ENCODE measurements around the gene NOP10. TPM values are rescaled to one million over a fixed set of nuclear protein-coding genes. Genes with fewer than 3 reads are reported as not detected.
A peak's percentile ranks its signal among the peaks of the same experiment; 100 is the strongest.

NOP10 gene
- total and polyA plus RNA-seq, 2 of the 13 experiments (the other 11 are each of a cell fraction or from before 2014, with no cell fraction given): 239 to 369 TPM

DNA sequence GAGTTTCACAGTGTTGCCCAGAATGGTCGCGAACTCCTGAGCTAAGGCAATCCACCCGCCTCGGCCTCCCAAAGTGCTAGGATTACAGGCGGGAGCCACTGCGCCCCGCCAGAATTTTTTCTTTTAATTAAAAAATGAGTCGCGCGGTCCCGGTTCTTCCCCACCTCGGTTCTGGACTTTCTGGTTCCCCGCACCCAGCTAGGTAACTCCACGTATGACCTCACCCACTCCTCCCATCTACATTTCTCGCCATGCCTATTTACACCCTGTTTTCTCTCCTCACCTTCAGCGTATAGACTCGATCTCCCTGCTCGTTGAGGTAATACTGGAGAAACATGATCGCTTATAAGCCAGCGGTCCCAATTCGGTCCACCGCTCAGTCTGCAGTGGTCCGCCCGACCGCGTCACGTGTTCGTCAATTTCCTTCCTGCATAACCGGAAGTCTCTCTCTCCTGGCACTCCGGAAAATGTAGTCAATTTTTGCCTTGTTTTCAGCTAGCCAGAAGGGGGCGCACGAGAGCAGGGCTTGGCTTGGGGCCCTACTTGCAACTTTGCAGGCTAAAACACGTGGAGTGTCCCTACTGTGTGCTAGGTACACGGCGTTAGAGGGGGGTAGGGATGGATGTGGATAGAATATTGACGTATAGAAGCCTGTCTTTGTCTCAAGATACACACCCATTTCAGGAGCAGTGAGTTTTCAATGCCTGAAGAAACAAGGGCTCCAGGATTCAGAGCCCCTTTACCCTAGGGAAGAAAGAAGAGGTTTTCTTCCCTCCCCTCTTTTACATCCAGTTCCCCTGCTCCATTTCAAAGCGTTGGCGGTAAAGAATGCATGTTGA is at the start of gene NOP10, which contains the start of gene NUTM1 (continued):
- TF ChIP-seq RNF219 (CRISPR knock-in tag; IDR thresholded peaks at IDR 0.05) (no peak), AKAP8 (CRISPR knock-in tag; IDR thresholded peaks at IDR 0.05) (no peak), KDM2A (CRISPR knock-in tag; IDR thresholded peaks at IDR 0.05; ENCODE audit: borderline replicate concordance, low read depth) (peak; percentile 78), HNF4G (IDR thresholded peaks at IDR 0.05; ENCODE audit: borderline replicate concordance, low read depth, low read length) (no peak), HNF4G (CRISPR knock-in tag; IDR thresholded peaks at IDR 0.05; ENCODE audit: borderline replicate concordance, low read depth) (no peak), KLF6 (CRISPR knock-in tag; IDR thresholded peaks at IDR 0.05) (0 out of 2 replicates have a peak, but pooled peaks have one; percentile 29), MEF2D (CRISPR knock-in tag; IDR thresholded peaks at IDR 0.05) (peak; percentile 75), GMEB1 (CRISPR knock-in tag; IDR thresholded peaks at IDR 0.05; ENCODE audit: borderline replicate concordance) (peak; percentile 74; the same call in 1 of the 2 replicates), CREB1 (IDR thresholded peaks at IDR 0.05) (peak; percentile 85), CREB1 (CRISPR knock-in tag; IDR thresholded peaks at IDR 0.05) (peak; percentile 87), HOMEZ (CRISPR knock-in tag; IDR thresholded peaks at IDR 0.05; ENCODE audit: low read depth) (peak; percentile 50; the same call in 1 of the 2 replicates), KDM5B (CRISPR knock-in tag; IDR thresholded peaks at IDR 0.05; ENCODE audit: borderline replicate concordance) (peak; percentile 75; the same call in 1 of the 2 replicates), PHF21A (CRISPR knock-in tag; IDR thresholded peaks at IDR 0.05) (peak; percentile 76), ETV6 (CRISPR knock-in tag; conservative IDR thresholded peaks at IDR 0.05) (peak; percentile 95), KLF15 (CRISPR knock-in tag; IDR thresholded peaks at IDR 0.05; ENCODE audit: borderline replicate concordance) (no peak)
- TF ChIP-seq, protein P1, sequence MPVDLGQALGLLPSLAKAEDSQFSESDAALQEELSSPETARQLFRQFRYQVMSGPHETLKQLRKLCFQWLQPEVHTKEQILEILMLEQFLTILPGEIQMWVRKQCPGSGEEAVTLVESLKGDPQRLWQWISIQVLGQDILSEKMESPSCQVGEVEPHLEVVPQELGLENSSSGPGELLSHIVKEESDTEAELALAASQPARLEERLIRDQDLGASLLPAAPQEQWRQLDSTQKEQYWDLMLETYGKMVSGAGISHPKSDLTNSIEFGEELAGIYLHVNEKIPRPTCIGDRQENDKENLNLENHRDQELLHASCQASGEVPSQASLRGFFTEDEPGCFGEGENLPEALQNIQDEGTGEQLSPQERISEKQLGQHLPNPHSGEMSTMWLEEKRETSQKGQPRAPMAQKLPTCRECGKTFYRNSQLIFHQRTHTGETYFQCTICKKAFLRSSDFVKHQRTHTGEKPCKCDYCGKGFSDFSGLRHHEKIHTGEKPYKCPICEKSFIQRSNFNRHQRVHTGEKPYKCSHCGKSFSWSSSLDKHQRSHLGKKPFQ (CRISPR knock-in tag; IDR thresholded peaks at IDR 0.05; ENCODE audit: insufficient replicate concordance): no peak
- TF ChIP-seq, protein P2, sequence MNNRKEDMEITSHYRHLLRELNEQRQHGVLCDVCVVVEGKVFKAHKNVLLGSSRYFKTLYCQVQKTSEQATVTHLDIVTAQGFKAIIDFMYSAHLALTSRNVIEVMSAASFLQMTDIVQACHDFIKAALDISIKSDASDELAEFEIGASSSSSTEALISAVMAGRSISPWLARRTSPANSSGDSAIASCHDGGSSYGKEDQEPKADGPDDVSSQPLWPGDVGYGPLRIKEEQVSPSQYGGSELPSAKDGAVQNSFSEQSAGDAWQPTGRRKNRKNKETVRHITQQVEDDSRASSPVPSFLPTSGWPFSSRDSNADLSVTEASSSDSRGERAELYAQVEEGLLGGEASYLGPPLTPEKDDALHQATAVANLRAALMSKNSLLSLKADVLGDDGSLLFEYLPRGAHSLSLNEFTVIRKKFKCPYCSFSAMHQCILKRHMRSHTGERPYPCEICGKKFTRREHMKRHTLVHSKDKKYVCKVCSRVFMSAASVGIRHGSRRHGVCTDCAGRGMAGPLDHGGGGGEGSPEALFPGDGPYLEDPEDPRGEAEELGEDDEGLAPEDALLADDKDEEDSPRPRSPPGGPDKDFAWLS (CRISPR knock-in tag; IDR thresholded peaks at IDR 0.05; ENCODE audit: borderline replicate concordance): no peak
- TF ChIP-seq, protein P3, sequence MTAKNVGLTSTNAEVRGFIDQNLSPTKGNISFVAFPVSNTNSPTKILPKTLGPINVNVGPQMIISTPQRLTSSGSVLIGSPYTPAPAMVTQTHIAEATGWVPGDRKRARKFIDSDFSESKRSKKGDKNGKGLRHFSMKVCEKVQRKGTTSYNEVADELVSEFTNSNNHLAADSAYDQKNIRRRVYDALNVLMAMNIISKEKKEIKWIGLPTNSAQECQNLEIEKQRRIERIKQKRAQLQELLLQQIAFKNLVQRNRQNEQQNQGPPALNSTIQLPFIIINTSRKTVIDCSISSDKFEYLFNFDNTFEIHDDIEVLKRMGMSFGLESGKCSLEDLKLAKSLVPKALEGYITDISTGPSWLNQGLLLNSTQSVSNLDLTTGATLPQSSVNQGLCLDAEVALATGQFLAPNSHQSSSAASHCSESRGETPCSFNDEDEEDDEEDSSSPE (CRISPR knock-in tag; IDR thresholded peaks at IDR 0.05): peak; percentile 50
